Activated CD8-positive, alpha-beta memory T cell treated with anti-CD3 and anti-CD28 coated beads, Interleukin-2, amount 50 U/mL, for 24 hours (primary cell): Measurements from ENCODE around the gene PHKA2.
"Not testable (repeated sequence)": the region's sequence is repeated elsewhere in the genome, so short reads cannot be mapped to it uniquely, and the experiment has no call there.

Source experiments
- DNase-seq: peaks from one replicate; pipeline ENCODE4 v3.0.0-alpha.2; 2020; ENCODE audit errors: extremely low read depth

PHKA2 gene, protein sequence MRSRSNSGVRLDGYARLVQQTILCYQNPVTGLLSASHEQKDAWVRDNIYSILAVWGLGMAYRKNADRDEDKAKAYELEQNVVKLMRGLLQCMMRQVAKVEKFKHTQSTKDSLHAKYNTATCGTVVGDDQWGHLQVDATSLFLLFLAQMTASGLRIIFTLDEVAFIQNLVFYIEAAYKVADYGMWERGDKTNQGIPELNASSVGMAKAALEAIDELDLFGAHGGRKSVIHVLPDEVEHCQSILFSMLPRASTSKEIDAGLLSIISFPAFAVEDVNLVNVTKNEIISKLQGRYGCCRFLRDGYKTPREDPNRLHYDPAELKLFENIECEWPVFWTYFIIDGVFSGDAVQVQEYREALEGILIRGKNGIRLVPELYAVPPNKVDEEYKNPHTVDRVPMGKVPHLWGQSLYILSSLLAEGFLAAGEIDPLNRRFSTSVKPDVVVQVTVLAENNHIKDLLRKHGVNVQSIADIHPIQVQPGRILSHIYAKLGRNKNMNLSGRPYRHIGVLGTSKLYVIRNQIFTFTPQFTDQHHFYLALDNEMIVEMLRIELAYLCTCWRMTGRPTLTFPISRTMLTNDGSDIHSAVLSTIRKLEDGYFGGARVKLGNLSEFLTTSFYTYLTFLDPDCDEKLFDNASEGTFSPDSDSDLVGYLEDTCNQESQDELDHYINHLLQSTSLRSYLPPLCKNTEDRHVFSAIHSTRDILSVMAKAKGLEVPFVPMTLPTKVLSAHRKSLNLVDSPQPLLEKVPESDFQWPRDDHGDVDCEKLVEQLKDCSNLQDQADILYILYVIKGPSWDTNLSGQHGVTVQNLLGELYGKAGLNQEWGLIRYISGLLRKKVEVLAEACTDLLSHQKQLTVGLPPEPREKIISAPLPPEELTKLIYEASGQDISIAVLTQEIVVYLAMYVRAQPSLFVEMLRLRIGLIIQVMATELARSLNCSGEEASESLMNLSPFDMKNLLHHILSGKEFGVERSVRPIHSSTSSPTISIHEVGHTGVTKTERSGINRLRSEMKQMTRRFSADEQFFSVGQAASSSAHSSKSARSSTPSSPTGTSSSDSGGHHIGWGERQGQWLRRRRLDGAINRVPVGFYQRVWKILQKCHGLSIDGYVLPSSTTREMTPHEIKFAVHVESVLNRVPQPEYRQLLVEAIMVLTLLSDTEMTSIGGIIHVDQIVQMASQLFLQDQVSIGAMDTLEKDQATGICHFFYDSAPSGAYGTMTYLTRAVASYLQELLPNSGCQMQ

GRCh38 chrX:18983666-18984380, at the start of gene PHKA2:
TSS of gene PHKA2 (minus strand) at chrX:18984114. CDS start at chrX:18983932, 182 bp downstream.
- DNase-seq: no peak

DNA sequence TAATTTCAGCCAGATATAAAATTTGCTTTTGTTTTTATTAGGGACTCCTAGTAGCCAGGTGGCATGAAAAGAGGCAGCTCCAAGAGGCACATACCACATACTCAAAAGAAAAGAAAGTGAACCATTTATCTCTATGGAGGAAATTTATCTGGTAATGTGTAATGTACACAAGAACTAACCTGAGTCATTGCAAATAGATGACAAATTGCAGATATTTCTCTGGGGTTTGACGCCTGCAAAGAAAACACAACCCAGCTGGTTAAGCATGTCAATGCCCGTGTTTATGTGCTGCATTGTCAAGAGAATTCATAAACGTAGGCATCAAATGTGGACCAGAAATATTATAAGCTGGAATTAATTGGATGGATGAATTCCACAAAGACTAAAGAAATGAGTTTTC, 46.9 kb upstream of the PHKA2 start:
- no peak for DNase-seq

DNA sequence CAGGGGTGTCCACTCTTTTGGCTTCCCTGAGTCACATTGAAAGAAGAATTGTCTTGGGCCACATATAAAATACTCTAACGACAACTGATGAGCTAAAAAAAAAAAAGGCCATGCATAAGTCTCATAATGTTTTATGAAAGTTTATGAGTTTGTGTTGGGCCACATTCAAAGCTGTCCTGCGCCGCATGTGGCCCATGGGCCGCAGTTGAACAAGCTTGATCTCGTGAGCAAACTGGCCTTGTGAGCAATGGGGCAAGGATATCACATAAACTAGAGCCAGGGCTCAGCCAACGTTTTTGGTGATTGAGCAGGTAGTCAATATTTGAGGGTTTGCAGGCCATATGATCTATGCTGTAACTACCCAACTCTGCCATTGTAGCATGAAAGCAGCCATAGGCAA, 44.6 kb upstream of the PHKA2 start:
- no peak for DNase-seq

DNA sequence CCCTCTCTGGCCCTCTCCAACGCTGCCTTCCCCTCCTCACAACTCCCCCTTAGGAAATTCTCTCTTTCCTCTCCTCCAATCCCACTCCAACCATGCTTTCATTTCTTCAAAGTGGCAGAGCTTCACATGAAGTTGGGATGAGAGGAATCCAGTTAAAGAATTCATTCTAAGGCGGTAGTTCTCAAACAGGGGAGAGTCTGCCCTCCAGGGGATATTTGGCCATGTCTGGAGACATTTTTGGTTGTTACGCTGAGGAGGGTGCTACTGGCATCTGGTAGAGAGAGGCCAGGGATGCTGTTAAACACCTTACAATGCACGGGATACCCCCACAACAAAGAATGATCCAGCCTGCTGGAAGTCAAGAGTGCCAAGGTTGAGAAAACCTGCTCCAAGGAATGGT, 40.5 kb upstream of the PHKA2 start:
- no peak for DNase-seq

DNA sequence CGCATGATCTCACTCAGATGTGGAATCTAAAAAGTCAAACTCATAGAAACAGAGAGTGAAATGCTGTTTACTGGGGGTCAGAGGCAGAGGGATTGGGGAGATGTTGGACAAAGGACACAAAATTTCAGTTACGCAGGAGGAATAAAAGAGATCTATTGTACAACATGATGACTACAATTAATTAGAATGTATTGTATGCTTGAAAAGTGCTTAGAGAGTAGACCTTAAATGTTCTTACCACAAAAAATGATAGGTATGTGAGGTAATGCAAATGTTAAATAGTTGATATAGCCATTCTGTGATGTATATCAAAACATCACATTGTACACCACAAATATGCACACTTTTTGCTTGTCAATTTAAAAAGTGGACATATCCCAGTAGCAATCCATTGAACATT, 36.1 kb upstream of the PHKA2 start:
- no peak for DNase-seq

DNA sequence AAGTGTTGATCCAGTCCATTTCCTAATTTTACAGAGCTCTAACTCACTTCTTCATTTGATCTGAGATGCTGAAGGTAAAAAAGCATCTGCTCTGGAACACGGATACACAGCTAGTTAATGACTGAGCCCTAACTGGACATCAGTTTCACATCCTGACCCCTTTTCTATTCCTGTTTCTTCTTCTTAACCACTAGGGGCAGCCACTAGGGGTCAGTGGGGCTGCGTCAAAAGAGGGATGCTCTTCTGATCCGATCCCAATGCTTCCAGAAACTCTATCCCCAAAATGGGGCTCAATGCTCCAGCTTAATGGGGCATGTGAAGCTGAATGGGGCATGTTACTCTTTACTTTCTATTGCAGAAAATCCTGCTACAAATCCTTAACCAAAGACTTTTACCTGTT, 33.4 kb upstream of the PHKA2 start:
- no peak for DNase-seq

DNA sequence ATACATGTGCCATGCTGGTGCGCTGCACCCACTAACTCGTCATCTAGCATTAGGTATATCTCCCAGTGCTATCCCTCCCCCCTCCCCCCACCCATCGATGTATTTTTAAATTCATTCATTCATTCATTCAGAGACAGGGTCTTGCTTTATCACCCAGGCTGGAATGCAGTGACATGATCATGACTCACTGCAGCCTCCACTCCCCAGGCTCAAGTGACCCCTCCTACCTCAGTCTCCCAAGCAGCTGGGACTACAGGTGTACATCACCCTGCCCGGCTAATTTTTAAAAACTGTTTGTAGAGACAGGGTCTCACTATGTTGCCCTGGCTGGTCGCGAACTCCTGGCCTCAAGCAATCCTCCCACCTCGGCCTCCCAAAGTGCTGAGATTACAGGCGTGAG, 32.7 kb upstream of the PHKA2 start:
- DNase-seq: not testable (repeated sequence)

GRCh38 chrX:19007868-19008267, 24.0 kb upstream of the PHKA2 start:
- DNase-seq: no peak

GRCh38 chrX:19007011-19007410, 23.1 kb upstream of the PHKA2 start:
- DNase-seq: no peak

DNA sequence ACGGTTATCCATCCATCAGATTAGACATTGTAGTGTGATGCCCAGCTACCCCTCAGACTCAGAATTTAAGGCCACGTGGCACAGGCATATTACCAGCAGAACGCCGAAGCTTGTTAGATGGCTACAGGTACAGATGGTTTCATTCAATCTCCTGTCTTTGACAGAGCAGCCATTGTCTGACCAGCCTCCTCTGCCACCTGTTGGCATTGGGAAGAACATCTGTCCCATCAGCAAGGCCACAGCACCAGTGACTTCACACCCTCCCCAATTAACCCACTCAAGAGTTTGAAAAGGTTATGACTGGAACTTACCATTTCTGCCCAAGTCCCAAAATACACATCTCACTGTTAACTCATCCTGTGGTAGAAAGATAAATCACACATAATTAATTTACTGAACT, 22.0 kb upstream of the PHKA2 start:
- DNase-seq: no peak

DNA sequence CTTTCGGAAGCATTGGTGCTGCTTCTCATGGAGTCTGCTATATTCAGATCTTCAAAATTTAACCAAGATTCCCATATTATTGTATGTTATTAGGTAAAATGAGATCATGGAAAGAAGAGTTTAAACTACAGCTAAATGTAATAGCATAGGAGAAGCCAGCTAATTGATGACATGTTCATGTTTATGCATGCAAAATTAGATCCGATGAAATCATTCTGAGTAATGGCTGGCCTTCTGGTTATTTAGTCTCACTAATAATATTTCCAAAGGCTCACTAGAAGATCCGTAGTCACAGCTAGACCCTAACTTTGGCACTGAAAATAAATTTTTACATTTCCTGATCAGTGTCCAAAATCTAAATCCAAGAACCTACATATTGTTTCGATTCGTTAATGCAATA, 19.8 kb upstream of the PHKA2 start:
- DNase-seq: no peak

DNA sequence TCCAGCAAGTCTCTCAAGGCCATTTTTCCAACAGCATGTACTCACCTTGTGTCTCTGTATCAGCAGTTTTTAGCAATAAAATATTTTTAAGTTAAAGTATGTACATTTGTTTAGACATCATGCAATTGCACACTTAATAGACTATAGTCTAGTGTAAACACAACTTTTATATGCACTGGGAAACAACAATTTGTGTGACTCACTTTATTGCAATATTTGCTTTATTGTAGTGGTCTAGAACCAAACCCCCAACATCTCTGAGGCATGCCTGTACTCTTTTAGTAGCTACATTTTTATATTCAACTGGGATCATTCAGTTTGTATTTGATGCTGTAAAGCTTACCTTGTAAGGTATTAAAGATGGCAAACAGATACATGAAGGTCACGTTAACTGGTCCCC, 14.7 kb upstream of the PHKA2 start:
- DNase-seq: no peak

DNA sequence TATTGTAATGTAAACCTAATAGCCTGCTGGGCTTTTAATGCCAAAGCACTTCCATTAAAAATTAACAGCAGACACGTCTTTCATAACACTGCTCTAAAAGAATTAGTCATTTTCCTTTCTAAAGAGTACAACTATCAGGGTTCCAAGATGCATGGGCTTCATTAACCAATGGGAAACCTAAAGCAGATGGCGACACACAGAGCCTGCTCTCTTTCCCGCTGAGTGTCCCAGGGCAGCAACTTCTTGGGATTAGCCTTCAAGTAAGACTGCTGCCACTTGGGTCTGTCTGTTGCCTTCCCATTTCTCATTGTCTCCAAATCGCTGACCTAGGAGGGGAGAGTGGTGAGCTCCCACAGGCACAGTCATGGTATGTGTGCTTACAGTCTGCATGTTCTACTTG, 14.0 kb upstream of the PHKA2 start:
- DNase-seq: no peak

DNA sequence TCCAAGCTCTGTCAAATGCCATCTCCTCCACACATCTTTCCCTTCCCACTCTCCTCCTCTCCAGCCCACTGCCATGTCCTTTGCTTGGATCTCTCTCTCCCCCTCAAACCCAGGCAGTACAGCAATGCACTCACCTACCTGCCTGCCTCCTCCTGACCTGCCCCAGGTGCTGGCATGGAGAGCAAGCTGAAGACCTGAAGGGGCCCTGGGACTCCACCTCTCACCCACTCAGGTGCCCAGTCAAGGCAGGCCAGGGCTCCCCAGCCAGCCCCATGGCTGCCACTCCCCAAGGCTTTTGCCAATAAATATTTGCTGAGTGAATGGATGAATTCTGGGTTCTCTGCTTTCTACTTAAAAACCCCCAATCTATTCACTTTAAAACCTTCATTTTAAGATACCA, 12.6 kb upstream of the PHKA2 start:
- DNase-seq: no peak

- DNase-seq: no peak
Measured at GRCh38 chrX:18995221-18995620, 11.3 kb upstream of the PHKA2 start.

DNA sequence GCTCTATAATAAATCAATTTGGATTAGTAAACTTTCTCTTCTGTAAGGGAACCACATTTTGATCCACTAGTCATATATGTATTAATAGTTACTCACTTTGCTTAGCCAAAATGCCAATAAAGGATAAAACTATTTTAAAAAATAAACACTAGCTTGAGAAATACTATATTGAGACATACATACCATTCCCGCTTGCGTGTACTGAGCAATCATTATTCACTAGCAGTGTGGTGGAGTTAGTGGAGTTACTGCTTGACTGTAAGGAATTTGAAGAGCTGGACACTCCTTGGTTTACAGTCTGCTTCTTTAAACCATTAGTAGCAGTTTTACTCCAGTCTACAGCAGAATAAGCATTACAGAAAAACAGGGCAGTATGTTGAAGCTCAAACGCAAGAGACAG, 10.8 kb upstream of the PHKA2 start:
- DNase-seq: no peak

DNA sequence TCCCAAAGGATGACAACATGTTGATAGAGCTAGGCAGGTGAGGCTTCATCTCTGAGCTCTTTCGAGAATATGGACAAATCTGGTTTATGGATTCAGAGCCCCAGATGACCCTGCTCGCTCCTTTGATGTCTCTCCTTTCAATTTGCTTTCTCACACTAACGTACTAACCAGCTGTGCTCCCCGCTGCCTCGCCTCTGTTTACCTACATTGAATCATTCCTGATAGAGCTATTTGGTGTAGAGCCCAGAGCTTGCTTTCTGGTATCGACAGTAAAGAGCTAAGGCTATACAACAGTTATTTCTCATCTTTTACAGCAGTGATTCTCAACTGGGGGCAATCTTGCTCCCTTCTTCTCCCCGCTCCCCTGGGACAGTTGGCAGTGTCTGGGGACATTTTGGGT, 8.9 kb upstream of the PHKA2 start:
- no peak for DNase-seq

- DNase-seq: no peak
Measured at GRCh38 chrX:18985186-18985435, 1.2 kb upstream of the PHKA2 start.

- peak; percentile 58 for DNase-seq
Measured at GRCh38 chrX:18984381-18985185, 669 bp upstream of the PHKA2 start.

- DNase-seq: no peak
Measured at GRCh38 chrX:18981124-18981807, 2.6 kb downstream of the PHKA2 start.

DNA sequence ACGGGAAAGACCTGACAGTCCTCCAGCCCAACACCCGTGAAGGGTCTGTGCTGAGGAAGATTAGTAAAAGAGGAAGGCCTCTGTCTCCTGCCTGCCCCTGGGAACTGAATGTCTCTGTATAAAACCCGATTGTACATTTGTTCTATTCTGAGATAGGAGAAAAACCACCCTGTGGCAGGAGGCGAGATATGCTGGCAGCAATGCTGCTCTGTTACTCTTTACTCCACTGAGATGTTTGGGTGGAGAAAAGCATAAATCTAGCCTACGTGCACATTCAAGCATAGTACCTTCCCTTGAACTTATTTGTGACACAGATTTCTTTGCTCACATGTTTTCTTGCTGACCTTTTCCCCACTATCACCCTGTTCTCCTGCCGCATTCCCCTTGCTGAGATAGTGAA, 3.7 kb downstream of the PHKA2 start:
- not testable (repeated sequence) for DNase-seq
